PC-3 (cell line): ENCODE measurements around the gene WDR33. TPM values are rescaled to one million over a fixed set of nuclear protein-coding genes. Genes with fewer than 3 reads are reported as not detected.

Source experiments
- ATAC-seq: fragments of 200-7000 bp; cut with Tn5 transposase; 2 replicates; pipeline ENCODE4 v1.9.1; 2020; ENCODE audit warnings: mild to moderate bottlenecking, moderate library complexity
- BruUV-seq: library from RNA; stranded (reverse); fragments of 400-500 nt; replicated peaks from 2 replicates; lab custom pipeline; 2021; lab: Mats Ljungman, UMichigan
- CTCF ChIA-PET: fragments of 300-600 bp; sonication (Branson Sonifier 250); formaldehyde crosslinking; loops from one replicate; lab custom pipeline; 2022; ENCODE audit warnings: antibody characterized with exemption; lab: Charles Lee
- POLR2A ChIA-PET: fragments of 300-600 bp; sonication (Branson Sonifier 250); formaldehyde crosslinking; loops from one replicate; lab custom pipeline; 2022; ENCODE audit warnings: antibody characterized with exemption; ENCODE audit not compliant: unreplicated experiment; lab: Charles Lee
- DNase-seq: peaks from one replicate; pipeline ENCODE4 v3.0.0-alpha.2; 2015
- H2AFZ ChIP-seq: fragments of 300-600 bp; sonication (generic); 2 replicates; pipeline ENCODE4 v1.6.0; 2016; ENCODE audit warnings: antibody characterized with exemption, low read length
- H3F3A ChIP-seq: fragments of 300-600 bp; sonication (generic); one replicate; pipeline ENCODE4 v1.6.0; 2017; ENCODE audit warnings: antibody characterized with exemption, low read length, control low read depth, mild to moderate bottlenecking; ENCODE audit not compliant: unreplicated experiment
- H3K27ac ChIP-seq: fragments of 300-600 bp; sonication (generic); 2 replicates; pipeline ENCODE4 v1.5.1; 2016; ENCODE audit warnings: mild to moderate bottlenecking, low read length
- H3K27me3 ChIP-seq: fragments of 300-600 bp; sonication (generic); 2 replicates; pipeline ENCODE4 v1.6.1; 2016; ENCODE audit warnings: low read length, mixed read lengths
- H3K36me3 ChIP-seq: fragments of 300-600 bp; sonication (generic); 2 replicates; pipeline ENCODE4 v1.6.1; 2016; ENCODE audit warnings: low read depth, mixed run types, low read length, mixed read lengths
- H3K4me1 ChIP-seq: fragments of 300-600 bp; sonication (generic); 2 replicates; pipeline ENCODE4 v1.5.1; 2016; ENCODE audit warnings: low read length; ENCODE audit not compliant: insufficient read depth
- H3K4me2 ChIP-seq: fragments of 300-600 bp; sonication (generic); 2 replicates; pipeline ENCODE4 v1.6.0; 2016; ENCODE audit warnings: low read length
- H3K4me3 ChIP-seq: fragments of 300-600 bp; sonication (generic); 2 replicates; pipeline ENCODE4 v1.5.1; 2016; ENCODE audit warnings: mild to moderate bottlenecking, low read length, mixed read lengths
- H3K79me2 ChIP-seq: fragments of 300-600 bp; sonication (generic); 2 replicates; pipeline ENCODE4 v1.6.1; 2017; ENCODE audit warnings: low read length, mixed read lengths
- H3K9ac ChIP-seq: fragments of 300-600 bp; sonication (generic); 2 replicates; pipeline ENCODE4 v1.6.0; 2016; ENCODE audit warnings: mild to moderate bottlenecking, low read length
- H3K9me2 ChIP-seq: fragments of 300-600 bp; sonication (generic); replicated peaks from 2 replicates; pipeline ENCODE4 v1.6.1; 2016; ENCODE audit warnings: mixed run types, low read length, mixed read lengths
- H3K9me3 ChIP-seq: fragments of 300-600 bp; sonication (generic); 2 replicates; pipeline ENCODE4 v1.6.1; 2016; ENCODE audit warnings: low read length, mixed read lengths
- H4K20me1 ChIP-seq: fragments of 300-600 bp; sonication (generic); 2 replicates; pipeline ENCODE4 v1.6.1; 2016; ENCODE audit warnings: low read length, mixed read lengths
- CTCF ChIP-seq: fragments of 300-600 bp; sonication (generic); conservative IDR thresholded peaks from 2 replicates; pipeline ENCODE4 v1.5.1; 2017; ENCODE audit warnings: antibody characterized with exemption, low read depth, mild to moderate bottlenecking, low read length
- EZH2 ChIP-seq: fragments of 300-600 bp; sonication (generic); IDR thresholded peaks from one replicate; pipeline ENCODE4 v1.6.1; 2017; ENCODE audit warnings: antibody characterized with exemption, mild to moderate bottlenecking, low read length; ENCODE audit not compliant: unreplicated experiment
- EZH2phosphoT487 ChIP-seq: fragments of 300-600 bp; sonication (generic); IDR thresholded peaks from 2 replicates; pipeline ENCODE4 v1.6.1; 2018; ENCODE audit warnings: mild to moderate bottlenecking, antibody characterized with exemption, low read length, borderline replicate concordance
- intact Hi-C: fragments of 100-400 bp; cut with micrococcal nuclease; formaldehyde crosslinking; loops from 2 replicates; pipeline ENCODE4 v1.9.0; 2023
- total RNA-seq: library from RNA; depleted of rRNA; stranded (reverse); fragments of >200 nt; gene quantifications from 2 replicates; pipeline ENCODE4 v1.2.3, GENCODE V29; 2014

Gene WDR33
- total RNA-seq, 1 experiment from 2014 or later = 31.7 TPM

GRCh38 chr2:127820080-127820668 is 9.2 kb upstream of the WDR33 start:
- Histone ChIP-seq H3K9ac (no peak overlapping the region), H3K27me3 (no peaks in the 10 kb centered on the region), H3K4me3 (no peak overlapping the region), H3K9me3 (0 out of 2 replicates have a peak, but pooled peaks cover 11% of the 10 kb centered on the region), H2AFZ (no peak overlapping the region), H3F3A (no peaks in the 10 kb centered on the region), H3K79me2 (no peaks in the 10 kb centered on the region), H3K4me2 (no peak overlapping the region), H3K4me1 (no peaks in the 10 kb centered on the region), H4K20me1 (no peaks in the 10 kb centered on the region), H3K9me2 (no peaks in the 10 kb centered on the region), H3K36me3 (no peaks in the 10 kb centered on the region), H3K27ac (no peak overlapping the region)
- DNase-seq (no peak), ATAC-seq (no peak)
- TF ChIP-seq CTCF (no peak), EZH2 (no peak), EZH2phosphoT487 (no peak)
- ChIA-PET POLR2A (no interaction called here), CTCF (no interaction called here)
- intact Hi-C loops = no loop called here
- BruUV-seq = no TSS peak

- no peak overlapping the region for H2AFZ ChIP-seq
- ChIA-PET POLR2A (no interaction called here), CTCF (no interaction called here)
- H3K9ac ChIP-seq = no peak overlapping the region
- no peak for ATAC-seq
- 0 out of 2 replicates have a peak, but pooled peaks cover 11% of the 10 kb centered on the region for H3K9me3 ChIP-seq
- no peak overlapping the region for H3K4me2 ChIP-seq
- H4K20me1 ChIP-seq = no peaks in the 10 kb centered on the region
- no peaks in the 10 kb centered on the region for H3F3A ChIP-seq
- BruUV-seq = no TSS peak
- no peaks in the 10 kb centered on the region for H3K79me2 ChIP-seq
- TF ChIP-seq CTCF (no peak), EZH2 (no peak), EZH2phosphoT487 (no peak)
- H3K36me3 ChIP-seq = no peaks in the 10 kb centered on the region
- DNase-seq = no peak
- no peak overlapping the region for H3K4me3 ChIP-seq
- intact Hi-C loops = no loop called here
- H3K9me2 ChIP-seq = no peaks in the 10 kb centered on the region
- H3K27ac ChIP-seq = no peak overlapping the region
- H3K4me1 ChIP-seq = no peaks in the 10 kb centered on the region
- no peaks in the 10 kb centered on the region for H3K27me3 ChIP-seq
These were observed 7.9 kb upstream of the WDR33 start for GRCh38 chr2:127818794-127819425.

GRCh38 chr2:127818241-127818640 is 7.3 kb upstream of the WDR33 start:
- Histone ChIP-seq H3K4me1 (no peaks in the 10 kb centered on the region), H3K27me3 (no peaks in the 10 kb centered on the region), H3K9ac (no peak overlapping the region), H3K9me3 (0 out of 2 replicates have a peak, but pooled peaks cover 11% of the 10 kb centered on the region), H2AFZ (no peak overlapping the region), H3K36me3 (no peaks in the 10 kb centered on the region), H3K4me3 (no peak overlapping the region), H3K4me2 (no peak overlapping the region), H4K20me1 (no peaks in the 10 kb centered on the region), H3K27ac (no peak overlapping the region), H3K79me2 (no peaks in the 10 kb centered on the region), H3K9me2 (no peaks in the 10 kb centered on the region), H3F3A (no peaks in the 10 kb centered on the region)
- no TSS peak for BruUV-seq
- no peak for DNase-seq
- POLR2A ChIA-PET = no interaction called here
- CTCF ChIA-PET = no interaction called here
- no peak for ATAC-seq
- no peak for TF ChIP-seq EZH2
- TF ChIP-seq EZH2phosphoT487 = no peak
- TF ChIP-seq CTCF = no peak
- intact Hi-C loops = no loop called here
